Renal cortical epithelial cell (primary cell): ENCODE data around the gene NAV2. TPM values are rescaled to one million over a fixed set of nuclear protein-coding genes. Genes with fewer than 3 reads are reported as not detected.

ENCODE experiments used
- DNase-seq: peaks from one replicate; pipeline ENCODE4 v3.0.0-alpha.2; 2011; ENCODE audit warnings: low read depth
- total RNA-seq: library from RNA; depleted of rRNA; stranded (reverse); fragments of >200 nt; gene quantifications from 2 replicates; pipeline ENCODE4 v1.2.3, GENCODE V29; 2014

NAV2 gene
- total RNA-seq, 1 donor from 2014 or later: 41.1 TPM

- DNase-seq: no peak
These were observed 262.9 kb downstream of the NAV2 start for GRCh38 chr11:19975414-19975990.

DNA sequence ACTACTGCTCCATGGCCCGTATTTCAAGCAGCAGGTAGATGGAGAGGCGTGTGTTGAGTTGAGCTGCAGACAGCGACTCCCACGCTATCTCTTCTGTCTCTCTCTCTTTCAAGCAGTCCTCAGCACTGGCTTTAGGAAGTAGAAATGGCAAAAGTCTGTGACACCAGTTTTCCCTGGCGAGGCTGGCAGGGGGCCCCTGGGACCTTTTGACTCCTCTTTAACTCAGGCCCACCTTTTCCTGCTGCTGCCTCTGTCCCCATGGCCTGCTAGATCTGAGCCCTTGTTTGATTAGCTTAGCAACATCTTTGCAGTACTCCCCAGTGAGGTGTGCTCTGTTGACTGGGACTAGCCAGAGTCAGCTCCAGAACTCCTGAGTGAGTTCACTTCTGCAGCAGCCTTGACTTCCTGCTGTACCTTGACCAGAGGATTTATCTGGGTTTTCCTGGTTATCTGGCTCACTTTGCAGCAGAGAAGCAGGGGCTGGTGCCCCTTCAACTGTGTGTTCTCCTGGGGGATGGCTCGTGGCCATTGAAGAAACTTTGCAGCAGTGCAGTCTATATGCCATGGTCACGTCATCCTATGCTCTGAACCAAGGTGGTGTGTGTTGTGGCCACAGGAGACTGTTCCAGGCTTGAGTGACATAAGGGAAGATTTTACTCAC, 263.8 kb downstream of the NAV2 start:
- no peak for DNase-seq

GRCh38 chr11:19977941-19978340, 265.3 kb downstream of the NAV2 start:
- no peak for DNase-seq

- DNase-seq: peak; percentile 97
These were observed 266.3 kb downstream of the NAV2 start for GRCh38 chr11:19978668-19979518.

- peak; percentile 62 for DNase-seq
These were observed 266.8 kb downstream of the NAV2 start for GRCh38 chr11:19979519-19979845.

GRCh38 chr11:19980388-19980787, 267.8 kb downstream of the NAV2 start:
- no peak for DNase-seq

DNA sequence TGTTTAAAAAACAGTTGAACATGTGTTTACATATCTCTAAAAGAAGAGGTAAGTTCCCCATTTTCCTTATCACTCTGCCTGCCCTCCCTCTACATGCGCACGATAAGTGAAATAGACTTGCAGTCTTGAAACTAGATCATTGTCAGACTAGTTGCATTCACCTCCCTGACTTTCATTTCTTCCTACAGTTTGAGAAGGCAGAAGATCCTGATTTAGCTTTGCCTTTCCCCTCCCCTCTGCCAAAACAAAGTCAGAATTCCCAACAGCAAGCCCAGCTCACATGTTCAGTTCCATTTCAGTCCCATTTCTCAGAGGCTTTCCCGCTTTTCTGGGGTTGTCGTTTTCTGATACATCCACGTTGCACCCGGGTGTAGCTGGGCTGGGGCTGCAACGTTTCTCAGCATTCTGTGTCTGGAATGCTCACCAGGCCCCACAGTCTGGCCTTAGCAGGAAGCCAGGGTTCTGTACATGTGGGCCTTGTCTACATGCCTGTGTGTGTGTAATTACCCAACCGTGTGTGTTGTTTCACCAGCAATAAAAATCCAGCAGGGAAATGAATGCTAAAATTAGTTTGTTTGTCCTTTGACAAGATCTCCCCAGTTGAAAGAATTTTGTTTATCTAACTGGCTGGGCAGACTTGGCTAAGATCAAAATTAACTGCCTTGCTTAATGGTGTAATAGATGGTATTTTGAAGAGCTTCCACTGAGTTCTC, 268.5 kb downstream of the NAV2 start:
- DNase-seq: peak; percentile 89

DNA sequence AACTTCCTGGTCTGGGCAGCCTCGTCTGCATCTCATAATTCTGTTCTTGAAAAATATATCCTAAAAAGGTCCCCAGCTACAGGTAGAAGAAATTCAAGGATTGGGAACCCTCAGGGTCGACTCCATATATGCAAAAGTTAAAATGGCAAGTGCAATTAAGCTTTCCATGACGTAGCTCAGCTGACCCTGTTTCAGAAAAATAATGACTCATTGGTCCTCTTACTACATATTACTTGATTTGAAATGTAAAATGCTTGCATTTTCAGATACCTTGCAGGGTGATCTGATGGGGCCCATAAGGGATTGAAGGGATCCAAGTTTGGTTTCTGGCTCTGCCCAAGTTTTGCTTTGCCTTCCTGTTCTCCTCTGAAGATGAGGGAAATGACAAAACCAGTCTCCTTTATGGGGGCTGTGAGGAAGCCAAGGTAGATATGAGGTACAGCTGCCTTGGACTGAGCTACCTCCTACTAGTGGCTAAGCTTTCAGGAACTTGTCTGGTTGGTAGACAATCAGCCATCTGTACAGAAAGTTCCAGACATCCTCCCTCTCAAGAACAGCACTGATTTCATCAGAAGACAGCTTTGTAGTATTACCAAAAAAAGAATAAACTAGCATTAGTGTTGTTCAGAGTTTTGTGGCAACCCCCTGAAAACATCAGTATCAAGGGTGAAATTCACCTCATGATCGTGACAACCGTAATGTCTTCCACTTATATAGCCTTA, 270.3 kb downstream of the NAV2 start:
- no peak for DNase-seq

DNA sequence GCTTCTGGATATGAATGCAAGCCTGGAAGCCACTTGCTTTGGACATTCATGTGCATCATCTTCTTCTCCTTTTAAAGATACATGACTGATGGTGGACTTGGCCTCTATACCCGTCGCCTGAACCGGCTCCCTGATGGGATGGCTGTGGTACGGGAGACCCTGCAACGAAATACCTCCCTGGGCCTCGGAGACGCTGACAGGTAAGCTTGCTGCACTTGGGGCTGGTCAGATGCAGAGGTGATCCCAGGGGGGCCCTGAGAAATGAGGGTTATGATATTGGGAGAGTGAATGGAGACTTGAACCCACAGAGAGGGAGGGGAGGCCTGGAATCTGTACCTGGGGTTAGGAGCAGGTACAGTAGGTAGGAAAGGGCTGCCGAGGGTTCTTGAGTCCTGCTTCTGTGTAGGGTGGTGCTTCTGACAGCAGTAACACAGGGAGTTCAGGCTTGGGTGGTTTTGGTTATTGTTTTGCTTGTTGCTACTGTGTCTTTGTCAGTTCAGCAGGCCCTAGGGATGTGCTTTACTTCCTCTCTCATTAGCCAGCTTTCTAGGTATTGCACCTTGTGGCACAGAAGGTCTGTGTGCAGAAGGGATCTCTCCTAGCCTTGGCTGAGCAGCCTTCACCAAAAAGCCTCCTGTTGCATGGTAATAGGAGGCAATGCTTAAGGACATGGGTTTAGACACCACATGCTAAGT, 271.6 kb downstream of the NAV2 start:
- peak; percentile 47 for DNase-seq

- DNase-seq: no peak
These were observed 272.5 kb downstream of the NAV2 start for GRCh38 chr11:19985111-19985510.

DNA sequence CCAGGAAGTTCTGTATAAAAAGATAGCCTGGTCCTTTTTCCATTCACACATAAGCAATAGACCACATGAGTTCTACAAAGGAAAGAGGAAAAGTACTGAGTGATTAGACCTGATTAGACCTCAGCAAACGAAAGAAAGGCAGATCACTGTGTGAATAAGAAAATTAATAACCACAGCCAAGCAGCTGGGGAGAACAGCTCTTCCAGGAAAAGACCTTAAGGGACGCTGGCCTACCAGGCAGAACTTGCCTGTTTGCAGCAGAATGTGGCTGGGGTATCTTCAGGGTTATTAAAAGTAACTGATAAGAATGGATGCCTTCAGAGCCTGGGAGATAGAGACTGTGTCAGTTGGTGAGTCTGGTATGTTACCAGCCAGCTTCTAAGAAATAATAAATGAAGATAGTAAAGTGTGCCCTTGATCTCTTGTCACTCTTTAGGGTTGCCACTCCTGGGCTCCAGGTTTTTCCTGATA, 274.7 kb downstream of the NAV2 start:
- no peak for DNase-seq

DNA sequence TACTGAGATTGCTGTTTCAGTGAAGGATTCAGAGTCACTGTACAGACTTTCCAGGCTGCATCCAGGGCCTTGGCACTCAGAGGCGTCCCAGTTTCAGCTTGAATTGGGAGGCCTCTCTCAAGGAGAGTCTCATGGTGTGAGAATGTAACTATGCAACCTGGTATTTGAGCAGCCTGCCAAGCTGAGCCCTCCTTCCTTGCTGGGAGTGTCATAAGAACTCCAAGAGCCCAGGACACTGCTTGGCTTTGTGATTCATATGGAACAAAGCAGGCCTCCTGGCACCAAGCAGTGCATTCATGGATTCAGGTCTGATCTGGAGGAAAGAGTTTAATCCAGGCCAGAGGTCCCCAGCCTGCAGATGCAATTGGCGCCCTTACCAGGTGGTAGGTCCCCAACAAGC, 276.0 kb downstream of the NAV2 start:
- peak; percentile 88 for DNase-seq

DNA sequence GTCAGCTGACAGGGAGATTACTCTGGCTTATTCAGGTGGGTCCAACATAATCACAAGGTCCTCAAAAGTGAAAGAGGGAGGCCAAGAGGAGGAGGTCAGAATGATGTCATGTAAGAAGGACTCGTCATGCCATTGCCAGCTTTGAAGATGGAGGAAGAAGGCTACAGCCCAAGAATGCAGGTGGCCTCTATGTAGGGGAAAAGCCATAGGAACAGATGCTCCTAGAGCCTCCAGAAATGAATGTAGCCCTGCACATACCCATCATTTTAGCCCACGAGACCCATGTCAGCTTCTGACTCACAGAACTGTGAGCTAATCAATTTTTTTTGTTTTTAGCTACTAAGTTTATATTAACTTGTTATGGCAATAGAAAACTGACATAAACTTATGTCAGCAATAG, 276.6 kb downstream of the NAV2 start:
- no peak for DNase-seq

DNA sequence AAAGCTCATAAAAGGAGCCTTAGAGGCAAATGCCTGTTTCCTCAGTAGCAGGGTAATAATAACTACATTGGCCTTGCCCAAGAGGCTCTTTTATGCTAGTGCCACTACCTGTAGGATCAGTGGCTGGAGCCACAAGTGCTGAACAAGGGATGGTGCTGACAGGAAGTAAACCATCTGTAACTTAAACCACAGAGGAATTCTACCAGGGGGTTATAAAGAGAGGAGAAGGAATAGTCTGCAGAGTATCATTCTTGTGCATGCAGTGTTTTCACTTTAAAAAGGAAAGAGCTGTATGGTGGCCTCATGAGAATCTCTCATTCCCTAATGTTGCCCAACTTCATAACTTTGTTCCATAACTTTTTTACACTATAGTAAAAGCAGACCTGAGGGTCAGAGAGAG, 279.5 kb downstream of the NAV2 start:
- DNase-seq: no peak

- DNase-seq: no peak
These were observed 280.4 kb downstream of the NAV2 start for GRCh38 chr11:19992998-19993397.

DNA sequence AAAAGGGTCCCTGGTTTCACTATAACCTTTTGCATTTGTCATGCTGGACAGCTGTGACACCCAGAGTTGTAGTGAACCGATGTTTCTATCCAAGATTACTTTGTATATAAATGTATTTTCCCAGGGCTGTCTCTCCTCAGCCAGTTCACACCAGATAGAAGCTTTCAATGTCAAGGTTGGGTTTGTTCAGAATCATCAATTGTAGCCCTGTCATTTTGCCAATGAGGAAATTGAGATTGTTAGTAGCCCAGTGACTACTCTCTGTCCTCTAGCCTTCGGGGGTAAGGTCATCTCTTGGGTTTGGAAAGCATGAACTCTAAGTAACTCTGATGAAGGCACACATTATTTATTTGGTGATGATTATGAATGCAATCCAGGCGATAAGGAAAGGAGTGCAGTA, 282.0 kb downstream of the NAV2 start:
- DNase-seq: no peak

- DNase-seq: peak; percentile 99
These were observed 282.5 kb downstream of the NAV2 start for GRCh38 chr11:19995145-19995544.

DNA sequence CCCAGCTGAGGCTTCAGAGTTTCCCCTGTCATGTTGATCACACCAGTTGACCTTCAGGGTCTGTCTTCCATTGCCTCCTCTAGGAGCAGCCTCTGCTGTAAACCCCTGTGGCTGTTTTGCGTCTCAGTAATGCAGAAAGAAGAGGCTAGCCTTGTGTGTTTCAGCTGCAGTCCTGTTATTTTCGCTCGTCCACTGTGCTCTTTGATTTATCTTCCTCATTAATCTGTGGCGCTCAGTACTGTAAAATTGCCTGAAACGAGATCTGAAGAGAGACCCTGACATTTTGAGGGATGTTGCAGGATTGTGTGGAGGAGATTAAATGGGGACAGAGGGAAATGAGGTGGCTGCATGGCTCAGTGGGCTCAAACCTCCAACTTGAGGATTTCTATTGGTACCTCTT, 283.9 kb downstream of the NAV2 start:
- no peak for DNase-seq

DNA sequence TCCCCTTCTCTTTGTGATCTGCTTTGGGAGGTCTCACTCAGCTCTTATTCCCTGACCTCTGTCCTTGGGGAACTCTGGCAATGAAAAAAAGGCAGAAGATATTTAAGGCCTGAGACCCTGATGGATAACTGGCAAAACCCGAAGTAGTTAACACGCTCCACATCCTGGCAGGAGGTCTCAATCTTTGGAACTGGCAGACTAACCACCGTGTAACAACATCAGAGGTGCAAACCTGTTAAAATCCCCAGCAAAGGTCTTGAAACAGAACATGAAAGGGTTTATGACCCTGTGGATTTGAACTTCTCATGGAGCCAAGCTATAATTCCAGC, 287.3 kb downstream of the NAV2 start:
- DNase-seq: no peak

DNA sequence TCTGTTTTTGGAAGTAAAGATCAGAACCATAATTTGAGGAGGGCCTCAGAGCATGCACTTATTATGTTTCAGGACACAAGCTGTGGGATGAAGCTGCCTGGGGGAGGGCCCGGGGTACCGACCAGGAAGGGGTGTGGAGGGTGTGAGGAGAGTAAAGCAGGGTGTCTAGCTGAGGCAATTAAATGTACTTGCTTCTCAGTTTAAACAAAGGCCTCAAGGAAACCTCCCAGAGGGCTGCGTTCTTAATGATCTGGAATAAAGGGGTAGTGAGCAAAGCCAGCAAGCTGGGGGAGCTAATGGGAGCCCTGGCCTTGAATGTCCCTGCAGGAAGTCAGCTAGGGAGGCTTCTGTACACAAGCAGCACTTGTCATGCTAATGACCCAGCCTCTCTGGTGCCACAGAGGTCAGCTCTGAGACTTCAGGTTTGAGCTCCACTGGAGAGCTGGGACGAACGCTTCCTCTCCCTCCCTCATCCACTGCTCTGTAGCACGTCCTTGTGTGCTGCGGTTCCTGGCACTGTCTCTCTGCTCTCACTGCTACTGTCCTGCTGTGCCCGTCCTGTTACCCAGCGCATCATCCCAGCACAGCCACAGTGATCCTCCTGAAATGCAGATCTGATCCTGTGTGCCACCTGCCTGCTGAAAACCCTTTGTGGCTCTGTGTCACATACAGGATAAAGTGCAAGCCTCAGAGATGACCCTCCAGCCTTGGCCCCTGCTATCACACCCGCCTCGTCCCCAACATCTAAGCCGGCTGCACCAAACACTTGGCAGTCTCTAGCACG, 287.9 kb downstream of the NAV2 start:
- DNase-seq: peak; percentile 68
